Stimulated activated CD8-positive, alpha-beta memory T cell treated with anti-CD3 and anti-CD28 coated beads, Interleukin-4, amount 100 ng/mL, for 48 hours (primary cell): Measurements from ENCODE around the gene SSTR3.

Experiments used
- DNase-seq: peaks from one replicate; pipeline ENCODE4 v3.0.0-alpha.2; 2020

SSTR3 gene

DNA sequence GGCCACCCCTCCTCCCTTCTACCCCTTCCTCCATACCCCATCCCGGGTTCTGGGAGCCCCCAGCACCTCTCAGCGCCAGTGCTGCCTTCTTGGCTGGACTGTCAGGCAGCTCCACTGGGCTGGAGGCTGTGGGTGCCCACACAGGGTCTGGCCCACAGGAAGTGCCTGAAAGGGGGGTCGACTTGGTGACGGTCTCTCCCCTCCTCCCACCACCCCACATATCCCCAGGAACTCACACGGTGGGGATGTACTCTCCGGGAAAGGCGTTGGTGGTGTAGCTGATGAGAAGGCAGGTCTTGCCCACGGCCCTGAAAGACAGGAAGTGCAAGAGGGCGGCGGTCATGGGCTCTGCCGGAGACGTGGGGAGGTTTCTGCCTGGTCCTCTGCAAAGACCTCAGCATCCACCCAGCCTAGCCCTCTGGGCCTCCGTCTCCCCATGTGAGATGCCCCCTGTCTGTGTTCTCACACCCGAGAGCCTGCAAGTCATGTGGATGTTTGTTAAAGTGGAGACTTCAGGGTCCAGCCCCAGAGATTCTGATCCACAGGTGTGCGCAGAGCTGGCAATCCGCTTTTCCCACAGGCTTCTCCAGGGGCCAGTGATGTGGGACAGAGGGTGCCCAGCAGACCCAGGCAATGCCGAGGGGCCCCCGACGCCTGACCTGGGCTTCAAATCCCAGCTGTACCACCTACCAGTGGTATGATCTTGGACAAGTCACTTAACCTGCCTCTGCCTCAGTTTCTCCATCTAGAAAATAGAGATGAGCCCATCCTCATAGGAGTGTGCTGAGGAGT, 29.3 kb upstream of the SSTR3 start:
- DNase-seq, result peak; percentile 74

DNA sequence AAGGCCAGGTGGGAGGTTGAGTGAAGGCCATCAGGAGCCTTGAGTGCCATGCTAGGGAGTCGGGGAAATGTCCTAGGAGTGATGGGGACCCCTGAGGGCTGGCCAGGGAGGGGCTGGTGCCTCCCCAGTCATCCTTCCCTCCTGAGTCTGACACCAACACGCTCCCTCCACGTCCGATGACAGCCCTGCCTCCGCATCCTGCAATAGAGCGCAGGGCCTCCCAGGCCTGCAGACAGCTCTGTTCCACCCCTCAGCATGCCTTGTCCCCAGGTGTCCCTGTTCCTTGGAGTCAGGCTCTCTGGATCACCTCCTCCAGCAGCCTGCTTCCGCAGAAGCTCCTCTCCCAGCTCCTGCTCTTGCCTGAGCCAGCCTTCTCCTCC, 28.7 kb upstream of the SSTR3 start:
- peak; percentile 46 for DNase-seq

DNA sequence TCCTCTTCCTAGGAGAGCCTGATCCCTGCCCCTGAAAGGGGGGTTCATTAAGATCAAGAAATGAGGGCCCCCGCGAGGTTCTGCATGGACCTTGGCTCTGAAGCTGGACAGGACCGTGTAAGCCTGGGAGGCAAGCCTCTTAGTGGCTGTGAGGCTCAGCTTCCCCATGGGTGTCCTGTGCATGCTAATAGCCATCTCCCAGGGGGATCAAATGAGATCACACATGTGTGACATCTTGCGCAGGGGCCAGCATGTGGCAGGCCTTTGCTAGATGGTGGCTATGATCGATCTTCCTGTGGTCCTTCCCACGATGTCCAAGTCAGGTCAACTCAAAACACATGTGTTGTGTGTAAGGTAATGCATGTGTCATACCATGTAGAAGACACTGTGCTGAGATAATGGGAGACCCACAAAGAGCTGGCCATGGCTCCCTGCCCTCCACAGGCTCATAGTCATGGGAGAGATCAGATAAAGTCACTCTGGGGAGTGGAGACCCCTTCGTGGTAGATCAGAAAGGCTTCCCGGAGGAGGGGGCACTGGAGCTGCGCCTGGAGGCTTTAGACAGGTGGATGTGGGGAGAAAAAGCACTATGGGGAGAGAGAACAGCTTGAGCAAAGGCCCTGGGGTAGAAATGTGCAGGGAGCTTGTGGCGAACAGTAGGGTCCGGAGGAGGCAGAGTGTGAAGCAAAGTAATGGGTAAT, 28.1 kb upstream of the SSTR3 start:
- DNase-seq, result peak; percentile 26

- peak; percentile 33 for DNase-seq
These were observed 27.3 kb upstream of the SSTR3 start for GRCh38 chr22:37239336-37240239.

- DNase-seq, result peak; percentile 28
These were observed 25.3 kb upstream of the SSTR3 start for GRCh38 chr22:37237371-37238268.

DNA sequence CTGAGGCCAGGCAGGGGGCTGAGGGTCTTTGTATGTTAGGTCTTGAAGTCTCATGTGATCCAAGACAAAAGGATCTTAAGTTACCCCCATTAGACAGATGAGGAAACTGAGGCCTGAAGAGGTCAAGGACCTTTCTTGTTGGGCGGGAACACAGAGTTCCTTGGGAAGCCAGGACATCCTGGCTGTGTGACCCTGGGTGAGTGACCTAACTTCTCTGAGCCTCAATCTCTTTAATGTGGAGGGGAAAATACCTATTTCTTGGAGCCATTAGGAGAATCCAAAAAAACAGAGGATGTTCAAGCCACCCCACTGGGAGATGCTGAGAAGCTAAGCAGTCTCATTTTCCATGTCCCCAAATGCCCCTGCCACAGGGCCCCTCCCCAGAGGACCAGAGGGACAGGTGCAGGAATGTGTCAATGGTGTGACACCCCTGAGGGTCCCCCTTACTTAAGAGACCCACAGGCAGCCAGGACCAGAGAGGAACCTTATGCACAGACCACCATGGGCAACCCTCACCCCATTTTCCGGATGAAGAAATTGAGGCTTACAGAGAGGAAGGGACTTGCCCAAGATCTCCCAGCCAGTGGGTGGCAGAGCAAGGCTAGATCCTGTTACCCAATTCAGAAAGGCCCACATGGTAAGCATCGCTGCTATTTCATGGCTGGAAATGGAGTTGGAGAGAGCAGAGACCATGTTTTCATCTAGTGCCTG, 23.8 kb upstream of the SSTR3 start:
- DNase-seq, result peak; percentile 29

DNA sequence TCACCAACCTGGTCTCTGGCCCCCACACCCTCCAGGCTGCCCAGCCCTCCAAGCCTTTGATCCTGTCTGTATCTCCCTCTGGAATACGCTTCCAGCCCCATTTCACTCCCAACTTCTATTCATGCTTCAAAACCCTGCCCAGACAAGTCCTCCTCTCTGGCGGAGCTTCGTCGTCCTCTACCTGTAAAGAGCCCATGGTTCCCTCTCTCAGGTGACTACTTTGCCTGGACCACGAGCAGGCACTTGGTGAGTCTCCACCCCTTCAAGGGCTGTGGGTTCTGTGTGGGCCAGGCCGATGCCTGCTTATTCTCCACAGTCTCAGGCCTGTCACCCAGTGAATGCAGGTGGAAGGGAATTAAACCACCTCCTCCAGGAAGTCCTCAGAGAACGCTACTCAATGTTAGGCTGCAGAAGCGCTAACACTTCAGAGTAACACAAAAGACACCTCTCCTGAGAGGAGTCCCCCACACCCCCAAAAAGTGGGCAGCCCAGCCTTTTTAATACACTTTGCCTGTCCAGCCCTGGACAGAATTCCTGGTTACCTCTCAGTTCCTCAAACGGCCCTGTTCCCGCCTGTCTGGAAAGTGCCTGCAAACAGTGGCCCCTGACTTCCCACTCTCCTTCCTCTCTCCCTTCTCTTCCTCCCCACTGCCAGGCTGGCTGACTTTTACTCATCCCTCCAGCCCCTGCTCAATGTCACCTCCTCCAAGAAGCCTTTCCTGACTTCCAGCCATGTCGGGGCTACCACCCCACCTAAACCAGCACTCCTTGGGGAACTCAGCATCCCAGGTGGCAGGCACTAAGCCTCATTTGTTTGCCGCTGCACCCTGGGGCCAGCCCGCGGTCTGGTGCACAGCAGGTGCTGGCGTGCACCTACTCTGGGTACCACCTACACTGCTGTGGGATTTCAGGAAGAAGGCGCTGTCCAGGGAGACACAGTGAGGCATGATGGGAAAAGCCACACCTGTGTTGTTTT, 22.7 kb upstream of the SSTR3 start:
- peak; percentile 36 for DNase-seq

GRCh38 chr22:37233751-37234631, 21.7 kb upstream of the SSTR3 start:
- DNase-seq, result peak; percentile 48

- DNase-seq, result peak; percentile 33
These were observed 21.1 kb upstream of the SSTR3 start for GRCh38 chr22:37233371-37233750.

DNA sequence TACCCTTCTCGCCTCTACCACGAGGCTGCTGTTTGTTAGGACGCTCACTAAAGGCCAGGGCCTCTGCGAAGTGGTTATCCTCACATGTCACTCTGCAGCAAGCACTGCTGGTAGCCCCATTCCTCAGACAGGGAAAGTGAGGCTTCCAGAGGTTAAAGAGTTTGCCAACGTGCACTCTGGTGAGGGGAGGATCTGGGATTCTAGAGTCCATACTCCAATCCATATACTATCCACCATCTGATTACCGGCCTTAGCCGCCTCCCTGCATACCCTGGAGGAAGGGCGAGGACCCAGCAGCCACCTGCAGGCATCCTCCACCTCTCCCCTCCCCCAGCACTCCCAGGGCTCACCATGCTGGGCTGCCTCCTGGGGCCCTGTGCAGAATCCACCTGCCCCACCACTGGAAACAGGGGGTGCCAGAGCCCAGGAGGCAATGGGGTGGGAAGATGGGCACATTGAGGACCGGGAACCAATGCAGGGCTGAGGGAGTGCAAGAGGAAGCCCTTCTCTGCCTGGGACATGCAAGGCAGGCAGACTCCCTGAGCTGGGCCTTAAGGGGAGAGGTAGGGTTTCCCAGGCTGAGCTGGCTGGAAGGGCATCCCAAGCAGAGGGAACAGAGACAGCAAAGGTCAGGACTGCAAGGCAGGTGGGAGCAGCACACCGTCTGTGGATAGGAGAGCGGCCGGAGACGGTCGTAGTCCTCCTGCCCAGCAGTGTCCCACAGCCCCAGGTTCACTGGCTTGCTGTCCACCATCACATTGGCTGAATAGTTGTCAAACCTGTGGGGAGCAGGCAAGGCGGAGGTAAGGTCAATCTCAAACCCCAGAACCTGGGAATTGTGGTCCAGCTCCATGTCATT, 20.1 kb upstream of the SSTR3 start:
- peak; percentile 47 for DNase-seq

DNA sequence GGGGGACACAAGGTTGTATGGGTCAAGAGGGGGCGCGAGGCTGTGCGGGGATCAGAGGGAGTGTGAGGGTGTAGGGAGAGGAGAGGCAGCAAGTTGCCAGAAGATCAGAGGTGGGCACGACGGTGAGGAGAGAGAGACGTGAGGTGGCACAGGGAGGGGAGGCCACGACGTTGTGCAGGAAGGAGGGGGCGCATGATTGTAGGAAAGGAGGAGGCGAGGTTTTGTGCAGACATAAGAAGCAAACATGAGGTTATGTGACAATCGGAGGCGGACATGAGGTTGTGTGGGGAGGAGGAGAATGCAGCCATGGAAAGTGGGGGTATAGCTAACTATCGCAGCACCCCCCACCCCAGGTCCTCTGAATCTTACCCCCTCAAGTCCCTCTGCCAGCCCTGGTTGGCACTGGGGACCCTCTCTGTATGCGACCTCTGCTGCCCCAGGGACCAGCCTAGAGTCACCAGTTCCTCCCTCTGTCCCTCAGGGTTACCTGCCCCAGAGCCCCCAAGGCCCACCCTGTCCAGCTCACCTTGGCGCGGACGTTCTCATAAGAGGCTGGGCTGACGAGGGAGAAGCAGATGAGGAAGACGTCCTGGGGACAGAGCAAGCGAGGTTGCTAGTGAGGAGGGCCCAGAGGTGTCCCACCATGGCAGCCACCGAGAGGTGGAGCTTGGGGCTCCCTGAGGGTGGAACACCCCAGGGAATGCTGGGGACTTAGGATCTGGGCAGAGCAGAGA, 19.3 kb upstream of the SSTR3 start:
- DNase-seq, result peak; percentile 75

- DNase-seq, result peak; percentile 91
These were observed 18.6 kb upstream of the SSTR3 start for GRCh38 chr22:37230673-37231405.

DNA sequence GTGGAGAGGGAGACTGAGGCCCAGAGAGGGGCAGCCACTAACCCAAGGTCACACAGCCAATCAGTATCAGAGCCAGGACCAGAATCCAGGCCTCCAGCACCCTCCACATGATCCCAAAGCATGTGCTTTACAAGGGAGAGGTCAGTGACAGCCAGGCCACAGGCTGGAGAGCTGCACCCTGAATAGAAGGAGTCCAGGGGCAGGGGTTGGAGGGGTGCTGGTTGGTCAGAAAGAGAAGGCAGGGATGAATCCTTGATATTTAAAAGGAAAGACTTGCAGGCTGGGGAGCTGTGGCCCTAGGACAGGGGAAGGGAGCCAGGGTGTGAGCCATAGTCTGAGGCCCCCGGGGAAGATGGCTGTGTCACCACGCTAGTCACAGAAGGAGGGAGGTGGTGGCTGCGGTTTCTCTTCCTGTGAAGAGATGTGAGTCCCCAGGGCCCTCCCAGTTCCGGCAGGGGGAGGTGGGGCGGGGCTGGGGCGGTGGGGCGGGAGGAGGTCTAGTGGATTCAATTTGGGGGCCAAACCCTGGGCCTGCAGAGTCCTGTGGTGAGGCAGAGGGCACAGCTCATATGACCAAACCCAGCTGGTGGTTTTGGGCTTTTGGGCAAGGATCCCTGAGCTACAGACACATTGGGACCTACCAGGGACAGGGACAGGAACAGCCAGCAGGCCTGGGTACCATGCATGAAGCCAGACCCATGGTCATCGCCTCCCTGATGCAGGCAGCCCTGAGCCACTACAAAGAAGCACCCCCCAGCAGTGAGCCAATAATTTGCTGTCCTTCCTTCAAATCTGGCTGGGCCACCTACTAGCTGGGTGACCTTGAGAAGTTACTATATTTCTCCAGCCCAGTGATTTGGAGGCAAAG, 17.8 kb upstream of the SSTR3 start:
- DNase-seq, result peak; percentile 93

- DNase-seq, result peak; percentile 71
These were observed 16.9 kb upstream of the SSTR3 start for GRCh38 chr22:37229012-37229804.
